Astrocyte (in vitro differentiated cells and primary cell): ENCODE data around the gene MAMLD1. TPM values are rescaled to one million over a fixed set of nuclear protein-coding genes. Genes with fewer than 3 reads are reported as not detected.

Experiments
- DNase-seq: peaks from one replicate; pipeline ENCODE4 v3.0.0-alpha.2; 2010; ENCODE audit warnings: low read depth
- FAIRE-seq: peaks from 2 replicates; lab custom pipeline; 2011; peaks lifted over from hg19 to GRCh38; lab: Jason Lieb, UNC
- H2AFZ ChIP-seq: 2 replicates; pipeline ENCODE4 v1.6.0; 2012; ENCODE audit warnings: low read depth, low read length, inconsistent platforms
- H3K27ac ChIP-seq: 2 replicates; pipeline ENCODE4 v1.5.1; 2011; ENCODE audit warnings: low read depth, low read length, inconsistent platforms
- H3K27me3 ChIP-seq: 2 replicates; pipeline ENCODE4 v1.6.0; 2011; ENCODE audit warnings: low read length, inconsistent platforms; ENCODE audit not compliant: insufficient read depth
- H3K36me3 ChIP-seq: 2 replicates; pipeline ENCODE4 v1.5.1; 2011; ENCODE audit warnings: low read length, inconsistent platforms; ENCODE audit not compliant: insufficient read depth
- H3K4me1 ChIP-seq: 2 replicates; pipeline ENCODE4 v1.5.1; 2011; ENCODE audit warnings: low read length, inconsistent platforms; ENCODE audit not compliant: insufficient read depth
- H3K4me2 ChIP-seq: 2 replicates; pipeline ENCODE4 v1.6.0; 2012; ENCODE audit warnings: low read length, inconsistent platforms
- H3K4me3 ChIP-seq: 2 replicates; pipeline ENCODE4 v1.5.1; 2011; ENCODE audit warnings: low read depth, mild to moderate bottlenecking, low read length, inconsistent platforms; ENCODE audit not compliant: insufficient read depth
- H3K79me2 ChIP-seq: 2 replicates; pipeline ENCODE4 v1.6.0; 2012; ENCODE audit warnings: mild to moderate bottlenecking, low read length, inconsistent platforms; ENCODE audit not compliant: insufficient read depth
- H3K9ac ChIP-seq: 2 replicates; pipeline ENCODE4 v1.6.0; 2012; ENCODE audit warnings: mild to moderate bottlenecking, low read length, inconsistent platforms
- H3K9me3 ChIP-seq: 2 replicates; pipeline ENCODE4 v1.5.1; 2012; ENCODE audit warnings: low read depth, mild to moderate bottlenecking, low read length, inconsistent platforms; ENCODE audit not compliant: insufficient read depth
- H4K20me1 ChIP-seq: 2 replicates; pipeline ENCODE4 v1.6.0; 2012; ENCODE audit warnings: low read length, inconsistent platforms; ENCODE audit not compliant: insufficient read depth
- H3K27ac Mint-ChIP-seq: one replicate; pipeline ENCODE4 v1.8.0; 2021; ENCODE audit warnings: mild to moderate bottlenecking, mixed read lengths; ENCODE audit not compliant: unreplicated experiment
- H3K27me3 Mint-ChIP-seq: one replicate; pipeline ENCODE4 v1.8.0; 2021; ENCODE audit warnings: low read depth, mixed read lengths; ENCODE audit not compliant: unreplicated experiment
- H3K36me3 Mint-ChIP-seq: one replicate; pipeline ENCODE4 v1.8.0; 2021; ENCODE audit warnings: low read depth, mixed read lengths; ENCODE audit not compliant: unreplicated experiment
- H3K4me1 Mint-ChIP-seq: one replicate; pipeline ENCODE4 v1.8.0; 2021; ENCODE audit warnings: low read depth, mixed read lengths; ENCODE audit not compliant: unreplicated experiment
- H3K4me3 Mint-ChIP-seq: one replicate; pipeline ENCODE4 v1.8.0; 2021; ENCODE audit warnings: mild to moderate bottlenecking, moderate library complexity, mixed read lengths; ENCODE audit not compliant: unreplicated experiment
- H3K9me3 Mint-ChIP-seq: one replicate; pipeline ENCODE4 v1.8.0; 2021; ENCODE audit warnings: mild to moderate bottlenecking, mixed read lengths; ENCODE audit not compliant: unreplicated experiment
- CTCF ChIP-seq: IDR thresholded peaks from 2 replicates; pipeline ENCODE4 v1.5.1; 2011; ENCODE audit warnings: low read depth, mild to moderate bottlenecking, inconsistent platforms, low read length, moderate library complexity; ENCODE audit not compliant: insufficient read depth
- EZH2 ChIP-seq: IDR thresholded peaks from 2 replicates; pipeline ENCODE4 v1.6.1; 2012; ENCODE audit warnings: mild to moderate bottlenecking, low read length, inconsistent platforms; ENCODE audit not compliant: insufficient read depth
- total RNA-seq: library from RNA; stranded (reverse); gene quantifications from 2 replicates; pipeline ENCODE4 v1.2.1, GENCODE V29; 2021

Gene MAMLD1
- total RNA-seq, 1 donor from 2014 or later: 6.6 TPM

- Histone ChIP-seq H3K36me3 (no peaks in the 10 kb centered on the region), H4K20me1 (no peaks in the 10 kb centered on the region), H3K9me3 (no peaks in the 10 kb centered on the region), H3K4me2 (no peak overlapping the region), H3K79me2 (no peaks in the 10 kb centered on the region), H3K4me3 (no peak overlapping the region), H3K4me1 (peaks cover 33% of the 10 kb centered on the region), H2AFZ (no peak overlapping the region), H3K9ac (no peak overlapping the region), H3K27me3 (no peaks in the 10 kb centered on the region), H3K27ac (no peak overlapping the region)
- Mint-ChIP-seq H3K36me3 (no peaks in the 10 kb centered on the region), H3K27me3 (no peaks in the 10 kb centered on the region), H3K4me1 (peaks cover 6% of the 10 kb centered on the region), H3K4me3 (no peak overlapping the region), H3K27ac (no peak overlapping the region), H3K9me3 (no peaks in the 10 kb centered on the region)
- DNase-seq (no peak), FAIRE-seq (peak; percentile 92)
- TF ChIP-seq EZH2: no peak
- no peak for TF ChIP-seq CTCF
Observed at GRCh38 chrX:150508451-150509367, 145.6 kb downstream of the MAMLD1 start.

GRCh38 chrX:150509703-150510102 is 146.6 kb downstream of the MAMLD1 start:
- Mint-ChIP-seq H3K27me3 (no peaks in the 10 kb centered on the region), H3K9me3 (no peaks in the 10 kb centered on the region), H3K4me1 (peaks cover 4% of the 10 kb centered on the region), H3K36me3 (no peaks in the 10 kb centered on the region), H3K4me3 (no peak overlapping the region), H3K27ac (no peak overlapping the region)
- Histone ChIP-seq H3K4me3 (no peak overlapping the region), H3K36me3 (no peaks in the 10 kb centered on the region), H3K4me2 (no peak overlapping the region), H3K79me2 (no peaks in the 10 kb centered on the region), H3K9ac (no peak overlapping the region), H3K9me3 (no peaks in the 10 kb centered on the region), H3K4me1 (peaks cover 30% of the 10 kb centered on the region), H3K27me3 (no peaks in the 10 kb centered on the region), H3K27ac (no peak overlapping the region), H4K20me1 (no peaks in the 10 kb centered on the region), H2AFZ (no peak overlapping the region)
- TF ChIP-seq CTCF (no peak), EZH2 (no peak)
- FAIRE-seq (no peak), DNase-seq (no peak)

GRCh38 chrX:150512461-150512901 is 149.4 kb downstream of the MAMLD1 start:
- Histone ChIP-seq H3K79me2 (no peaks in the 10 kb centered on the region), H4K20me1 (no peaks in the 10 kb centered on the region), H2AFZ (no peak overlapping the region), H3K9ac (no peak overlapping the region), H3K27me3 (no peaks in the 10 kb centered on the region), H3K4me2 (no peak overlapping the region), H3K4me3 (no peak overlapping the region), H3K27ac (no peak overlapping the region), H3K9me3 (no peaks in the 10 kb centered on the region), H3K36me3 (no peaks in the 10 kb centered on the region), H3K4me1 (peaks cover 10% of the 10 kb centered on the region)
- FAIRE-seq: no peak
- H3K27ac Mint-ChIP-seq: no peak overlapping the region
- H3K4me1 Mint-ChIP-seq: no peaks in the 10 kb centered on the region
- TF ChIP-seq CTCF (no peak), EZH2 (no peak)
- no peaks in the 10 kb centered on the region for H3K9me3 Mint-ChIP-seq
- H3K4me3 Mint-ChIP-seq: no peak overlapping the region
- no peaks in the 10 kb centered on the region for H3K36me3 Mint-ChIP-seq
- no peak for DNase-seq
- no peaks in the 10 kb centered on the region for H3K27me3 Mint-ChIP-seq
